Colonic mucosa (tissue), 4 donors: ENCODE data around the gene COQ2. TPM values are rescaled to one million over a fixed set of nuclear protein-coding genes. Genes with fewer than 3 reads are reported as not detected.

Experiments
- DNase-seq: peaks from one replicate; pipeline ENCODE4 v3.0.0-alpha.2; 2020
- H3K27ac ChIP-seq: fragments of 200-600 bp; one replicate; pipeline ENCODE4 v1.8.0; 2021
- H3K27me3 ChIP-seq: fragments of 200-600 bp; one replicate; pipeline ENCODE4 v1.8.0; 2021
- H3K36me3 ChIP-seq: fragments of 200-600 bp; one replicate; pipeline ENCODE4 v1.8.0; 2021
- H3K4me1 ChIP-seq: fragments of 200-600 bp; one replicate; pipeline ENCODE4 v1.8.0; 2021; ENCODE audit warnings: mild to moderate bottlenecking
- H3K4me3 ChIP-seq: fragments of 200-600 bp; one replicate; pipeline ENCODE4 v1.8.0; 2021
- H3K9ac ChIP-seq, 2 donors: one replicate each; pipeline ENCODE4 v1.7.0; 2013; ENCODE audit warnings: control low read depth in 2 of 2, low read depth in 2 of 2, low read length in 2 of 2
- H3K9me3 ChIP-seq: fragments of 200-600 bp; one replicate; pipeline ENCODE4 v1.8.0; 2021
- intact Hi-C: fragments of 100-400 bp; cut with DNase I; formaldehyde crosslinking; loops from one replicate; pipeline ENCODE4 v1.14.1; 2022
- total RNA-seq, 2 donors: library from RNA; stranded (reverse); fragmentation: NEBNext Ultra II Directional in 1 of 2; extraction: Animal tissue kit (Norgen Biotek cat#: 25700) in 1 of 2; gene quantifications; one replicate each; pipeline ENCODE4 v1.2.1, GENCODE V29; 2021
- TF ChIP-seq, protein P1 (sequence below): fragments of 200-600 bp; IDR thresholded peaks from one replicate; pipeline ENCODE4 v1.8.0; 2022; ENCODE audit warnings: antibody characterized with exemption, mild to moderate bottlenecking
- donor health status: healthy.
- donor health status: DM: no; HTN: no; CAD: no.
- donor health status: DM: no; HTN: no; CAD: no.

The COQ2 gene
- total RNA-seq, 2 donors from 2014 or later, result 23.4 to 28.3 TPM

DNA sequence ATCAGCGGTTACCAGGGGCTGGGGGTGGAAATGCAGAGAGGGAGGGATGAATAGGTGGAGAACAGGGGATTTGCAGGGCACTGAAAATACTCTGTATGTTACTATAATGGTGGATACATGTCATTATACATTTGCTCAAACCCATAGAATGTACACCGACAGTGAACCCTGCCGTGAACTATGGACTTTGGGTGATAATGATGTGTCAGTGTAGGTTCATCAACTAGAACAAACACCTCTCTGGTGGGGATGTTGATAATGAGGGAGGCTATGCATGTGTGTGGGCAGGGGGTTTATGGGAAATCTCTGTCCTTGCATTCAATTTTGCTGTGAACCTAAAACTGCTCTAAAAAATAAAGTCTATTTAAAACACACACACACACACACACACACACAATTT is 38.5 kb upstream of the COQ2 start:
- Histone ChIP-seq H3K4me1 (no peaks in the 10 kb centered on the region), H3K4me3 (no peak overlapping the region), H3K27me3 (no peaks in the 10 kb centered on the region), H3K9ac (no peak overlapping the region), H3K9me3 (no peaks in the 10 kb centered on the region), H3K27ac (no peak overlapping the region), H3K36me3 (no peaks in the 10 kb centered on the region)
- intact Hi-C loops, result no loop called here
- TF ChIP-seq, protein P1, sequence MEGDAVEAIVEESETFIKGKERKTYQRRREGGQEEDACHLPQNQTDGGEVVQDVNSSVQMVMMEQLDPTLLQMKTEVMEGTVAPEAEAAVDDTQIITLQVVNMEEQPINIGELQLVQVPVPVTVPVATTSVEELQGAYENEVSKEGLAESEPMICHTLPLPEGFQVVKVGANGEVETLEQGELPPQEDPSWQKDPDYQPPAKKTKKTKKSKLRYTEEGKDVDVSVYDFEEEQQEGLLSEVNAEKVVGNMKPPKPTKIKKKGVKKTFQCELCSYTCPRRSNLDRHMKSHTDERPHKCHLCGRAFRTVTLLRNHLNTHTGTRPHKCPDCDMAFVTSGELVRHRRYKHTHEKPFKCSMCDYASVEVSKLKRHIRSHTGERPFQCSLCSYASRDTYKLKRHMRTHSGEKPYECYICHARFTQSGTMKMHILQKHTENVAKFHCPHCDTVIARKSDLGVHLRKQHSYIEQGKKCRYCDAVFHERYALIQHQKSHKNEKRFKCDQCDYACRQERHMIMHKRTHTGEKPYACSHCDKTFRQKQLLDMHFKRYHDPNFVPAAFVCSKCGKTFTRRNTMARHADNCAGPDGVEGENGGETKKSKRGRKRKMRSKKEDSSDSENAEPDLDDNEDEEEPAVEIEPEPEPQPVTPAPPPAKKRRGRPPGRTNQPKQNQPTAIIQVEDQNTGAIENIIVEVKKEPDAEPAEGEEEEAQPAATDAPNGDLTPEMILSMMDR, result no peak
- no peak for DNase-seq

DNA sequence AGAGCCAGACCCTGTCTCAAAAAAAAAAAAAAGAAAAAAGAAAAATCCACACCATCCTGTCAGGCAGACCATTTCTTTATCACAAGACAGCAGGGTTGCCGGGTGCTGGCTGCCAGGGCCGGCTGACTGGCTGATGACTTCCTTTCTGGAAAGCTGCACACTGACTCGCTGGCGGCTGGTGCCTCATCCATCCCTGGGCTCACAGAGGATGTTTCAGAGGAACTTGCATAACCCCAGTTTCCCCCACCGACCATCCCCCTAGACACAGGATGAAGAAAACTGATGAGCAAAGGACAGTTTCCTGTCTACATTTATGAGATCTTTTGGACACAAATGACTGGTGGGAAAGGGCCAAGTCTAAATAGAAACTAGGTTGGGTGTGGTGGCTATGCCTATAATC is 36.0 kb upstream of the COQ2 start:
- H3K27me3 ChIP-seq, result no peaks in the 10 kb centered on the region

DNA sequence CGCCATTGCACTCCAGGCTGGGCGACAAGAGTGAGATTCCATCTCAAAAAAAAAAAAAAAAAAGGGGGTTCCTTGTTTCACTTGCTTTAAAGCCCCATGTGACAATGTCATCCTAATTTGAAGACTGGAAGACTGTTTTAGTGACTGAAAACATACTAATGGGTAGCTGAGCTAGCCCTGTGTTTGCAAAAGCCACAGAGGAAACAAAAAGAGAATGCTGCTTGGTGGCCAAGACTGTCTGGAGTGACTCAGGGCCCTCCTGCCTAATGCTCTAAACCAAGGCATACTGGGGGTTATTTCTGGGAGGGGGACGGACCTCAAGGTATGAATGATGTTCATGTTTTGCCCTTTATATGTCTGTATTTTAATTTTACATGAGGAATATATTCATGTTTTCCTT is 34.1 kb upstream of the COQ2 start:
- no peak overlapping the region for H3K9ac ChIP-seq
- no peak overlapping the region for H3K4me3 ChIP-seq
- H3K9me3 ChIP-seq, result no peaks in the 10 kb centered on the region
- intact Hi-C loops, result no loop called here
- no peak for DNase-seq
- H3K36me3 ChIP-seq, result no peaks in the 10 kb centered on the region
- TF ChIP-seq, protein P1, result no peak
- no peaks in the 10 kb centered on the region for H3K4me1 ChIP-seq
- H3K27me3 ChIP-seq, result no peaks in the 10 kb centered on the region
- H3K27ac ChIP-seq, result no peak overlapping the region

More for the DNA sequence above, 36.0 kb upstream of the COQ2 start:
- Histone ChIP-seq H3K4me1 (no peaks in the 10 kb centered on the region), H3K27ac (no peak overlapping the region), H3K9me3 (no peaks in the 10 kb centered on the region), H3K36me3 (no peaks in the 10 kb centered on the region), H3K9ac (no peak overlapping the region), H3K4me3 (no peak overlapping the region)
- DNase-seq, result peak; percentile 29
- intact Hi-C loops, result no loop called here
- TF ChIP-seq, protein P1, result no peak

DNA sequence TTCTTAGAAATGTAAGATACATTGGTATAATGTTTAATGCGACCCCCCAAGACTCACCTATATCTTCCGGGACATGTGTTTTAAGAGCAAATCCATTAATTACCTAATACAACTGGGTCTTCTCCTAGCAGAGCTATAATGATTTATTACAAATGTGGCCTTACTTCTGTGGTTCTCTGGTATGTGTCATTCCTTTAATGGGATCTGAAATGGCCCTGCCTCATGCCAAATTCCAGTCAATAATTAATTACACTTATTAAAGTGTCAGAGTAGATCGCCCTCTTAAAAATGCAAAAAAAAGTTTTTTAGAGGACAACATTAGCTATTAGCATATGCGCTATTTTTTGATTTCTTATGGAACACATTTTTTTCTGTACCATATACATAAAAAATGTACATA is 33.1 kb upstream of the COQ2 start:
- H3K4me1 ChIP-seq, result no peaks in the 10 kb centered on the region
- no peak for DNase-seq
- H3K36me3 ChIP-seq, result no peaks in the 10 kb centered on the region
- no peaks in the 10 kb centered on the region for H3K9me3 ChIP-seq
- intact Hi-C loops, result no loop called here
- no peaks in the 10 kb centered on the region for H3K27me3 ChIP-seq
- TF ChIP-seq, protein P1, result no peak
- H3K27ac ChIP-seq, result no peak overlapping the region
- H3K4me3 ChIP-seq, result no peak overlapping the region
- no peak overlapping the region for H3K9ac ChIP-seq

DNA sequence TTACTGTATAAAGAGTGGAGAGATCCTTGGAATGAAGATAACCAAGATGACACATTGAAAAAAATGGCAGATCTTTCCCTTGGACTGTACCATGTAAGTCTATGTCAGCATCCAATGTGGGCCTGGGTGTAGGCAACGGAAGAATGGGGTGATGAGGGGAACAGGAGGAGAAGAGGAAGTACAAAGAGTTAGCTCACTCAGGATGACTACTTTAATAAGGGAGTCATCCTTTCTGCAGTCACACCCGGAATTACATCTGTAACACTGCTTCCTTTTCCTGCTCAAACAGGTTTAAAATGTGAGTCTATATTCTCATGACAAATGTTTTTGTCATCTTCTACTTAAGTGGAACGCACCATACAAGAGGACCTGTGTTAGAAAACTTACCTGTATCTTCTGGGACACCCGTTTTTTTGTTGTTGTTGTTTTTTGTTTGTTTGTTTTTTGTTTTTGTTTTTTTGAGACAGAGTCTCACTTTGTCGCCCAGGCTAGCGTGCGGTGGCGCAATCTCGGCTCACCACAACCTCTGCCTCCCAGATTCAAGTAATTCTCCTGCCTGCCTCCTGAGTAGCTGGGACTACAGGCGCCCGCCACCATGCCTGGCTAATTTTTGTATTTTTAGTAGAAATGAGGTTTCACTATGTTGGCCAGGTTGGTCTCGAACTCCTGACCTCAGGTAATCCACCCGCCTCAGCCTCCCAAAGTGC is 32.0 kb upstream of the COQ2 start:
- H3K9me3 ChIP-seq, result no peaks in the 10 kb centered on the region
- no peak overlapping the region for H3K27ac ChIP-seq
- TF ChIP-seq, protein P1, result no peak
- H3K36me3 ChIP-seq, result no peaks in the 10 kb centered on the region
- no peak overlapping the region for H3K4me3 ChIP-seq
- intact Hi-C loops, result no loop called here
- DNase-seq, result no peak
- H3K27me3 ChIP-seq, result no peaks in the 10 kb centered on the region
- no peaks in the 10 kb centered on the region for H3K4me1 ChIP-seq
- H3K9ac ChIP-seq, result no peak overlapping the region
